GM21526 (cell line): ENCODE data around the gene ABCA4.
"Not testable (repeated sequence)": the region's sequence is repeated elsewhere in the genome, so short reads cannot be mapped to it uniquely, and the experiment has no call there.

ENCODE experiments used
- ATAC-seq: cut with Tn5 transposase; IDR thresholded peaks from one replicate; pipeline ENCODE4 v1.9.1; 2021; ENCODE audit warnings: moderate library complexity; ENCODE audit not compliant: unreplicated experiment, low FRiP score

The ABCA4 gene

GRCh38 chr1:93960641-93961147 is 160.3 kb downstream of the ABCA4 start:
- ATAC-seq = no peak

- ATAC-seq = no peak
These were observed 161.5 kb downstream of the ABCA4 start for GRCh38 chr1:93959413-93959812.

GRCh38 chr1:93958726-93959100 is 162.2 kb downstream of the ABCA4 start:
- ATAC-seq = no peak

GRCh38 chr1:93958032-93958725 is 162.8 kb downstream of the ABCA4 start:
- ATAC-seq = no peak

GRCh38 chr1:93955765-93956164 is 165.2 kb downstream of the ABCA4 start:
- ATAC-seq = no peak

- ATAC-seq = not testable (repeated sequence)
These were observed 173.8 kb downstream of the ABCA4 start for GRCh38 chr1:93947002-93947686.
